ENCODE data around the gene TOPAZ1. TPM values are rescaled to one million over a fixed set of nuclear protein-coding genes. Genes with fewer than 3 reads are reported as not detected.
A peak's percentile ranks its signal among the peaks of the same experiment; 100 is the strongest.
"Not testable (repeated sequence)": the region's sequence is repeated elsewhere in the genome, so short reads cannot be mapped to it uniquely, and the experiment has no call there.

The TOPAZ1 gene
- total and polyA plus RNA-seq, 7 donors: not detected

DNA sequence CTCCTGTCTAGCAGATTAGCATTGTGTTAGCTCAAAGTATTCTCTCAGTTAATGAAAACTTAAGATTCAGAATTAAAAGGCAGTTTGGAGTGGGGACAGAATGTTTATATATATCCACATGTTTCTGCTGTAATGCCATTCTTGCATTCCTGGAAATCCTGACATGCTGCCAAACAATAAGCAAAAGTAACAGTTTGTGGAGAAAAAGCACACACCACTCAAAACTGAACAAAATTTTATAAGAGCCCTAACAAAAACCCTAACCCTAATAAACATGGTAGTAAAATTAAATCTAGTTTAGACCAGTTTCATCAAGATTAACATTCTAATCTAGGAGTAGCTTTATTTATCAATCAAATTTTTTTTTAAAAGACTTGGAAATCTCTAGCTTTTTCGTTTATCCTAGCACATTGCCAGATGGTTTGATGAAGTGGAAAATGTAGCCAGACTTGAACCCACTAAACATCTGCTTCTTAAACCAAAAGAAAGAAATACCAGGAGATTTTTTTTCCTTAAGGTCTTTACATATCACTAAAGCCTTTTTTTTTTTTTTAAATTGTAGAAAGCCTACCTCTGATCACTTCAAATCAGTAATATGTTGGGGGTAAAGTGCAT is 100.6 kb downstream of the TOPAZ1 start:
- H3K36me3 ChIP-seq: no peaks in the 10 kb centered on the region
- H3K9me3 ChIP-seq: no peaks in the 10 kb centered on the region
- TF ChIP-seq CTCF (IDR thresholded peaks at IDR 0.05): no peak
- TF ChIP-seq EP300 (IDR thresholded peaks at IDR 0.05): no peak
- TF ChIP-seq POLR2AphosphoS5 (IDR thresholded peaks at IDR 0.05): no peak
- no peak for TF ChIP-seq POLR2A (IDR thresholded peaks at IDR 0.05)
- 66 to 89% methylated on average over 1 of the region's 1 CpG for WGBS, 2 donors
- H3K27ac ChIP-seq: peak overlapping the region in 3 of 4 donors; percentile 67 to 97 (median 96)
- no peak for DNase-seq
- intact Hi-C loops (cut with DNase I): no loop called here
- no peaks in the 10 kb centered on the region for H3K27me3 ChIP-seq
- peaks cover 0 to 48% (median 38%) of the 10 kb centered on the region in 4 donors for H3K4me1 ChIP-seq
- H3K4me3 ChIP-seq: no peak overlapping the region

DNA sequence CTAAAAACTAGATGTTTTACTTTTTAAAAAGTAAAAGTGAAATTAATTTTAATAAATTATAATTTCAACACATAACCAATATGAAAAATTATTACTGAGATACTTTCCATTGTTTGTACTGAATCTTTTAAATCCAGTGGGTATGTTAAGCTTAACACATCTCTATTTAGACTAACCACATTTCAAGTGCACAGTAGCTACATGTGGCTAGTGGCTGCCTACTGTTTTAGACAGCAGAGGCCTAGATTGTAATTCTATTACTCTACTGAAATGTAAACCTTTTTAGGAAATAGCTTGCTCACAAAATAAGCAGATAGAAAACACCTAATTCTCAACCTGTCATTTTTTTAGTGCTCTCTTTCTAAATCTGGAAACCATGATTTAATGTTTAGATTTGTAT is 101.7 kb downstream of the TOPAZ1 start:
- Histone ChIP-seq H3K9me3 (no peaks in the 10 kb centered on the region), H3K36me3 (no peaks in the 10 kb centered on the region), H3K27me3 (no peaks in the 10 kb centered on the region), H3K27ac (peak overlapping the region in 1 of 4 donors; percentile 96), H3K4me1 (peaks cover 0 to 44% (median 34%) of the 10 kb centered on the region in 4 donors), H3K4me3 (no peak overlapping the region)
- intact Hi-C loops (cut with DNase I): no loop called here
- TF ChIP-seq POLR2A (IDR thresholded peaks at IDR 0.05): no peak
- TF ChIP-seq EP300 (IDR thresholded peaks at IDR 0.05): no peak
- no peak for TF ChIP-seq CTCF (IDR thresholded peaks at IDR 0.05)
- TF ChIP-seq POLR2AphosphoS5 (IDR thresholded peaks at IDR 0.05): no peak
- DNase-seq: no peak

DNA sequence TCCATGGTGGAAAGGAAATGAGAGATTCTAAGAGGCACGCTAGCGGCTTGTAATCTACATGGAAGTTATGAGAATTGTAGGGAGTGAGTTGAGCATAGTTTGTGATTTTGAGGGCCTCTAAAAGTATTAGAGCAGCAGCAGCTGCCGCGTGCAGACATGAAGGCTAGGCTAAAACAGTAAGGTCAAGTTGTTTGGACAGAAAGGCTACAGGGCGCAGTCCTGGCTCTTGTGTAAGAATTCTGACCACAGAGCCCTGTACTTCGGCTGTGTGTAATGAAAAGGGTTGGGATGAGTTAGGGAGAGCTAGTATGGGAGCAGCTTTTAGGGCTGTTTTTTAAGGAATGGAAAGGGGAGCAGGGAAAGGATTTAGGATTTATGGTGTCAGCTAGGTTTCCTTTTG is 104.9 kb downstream of the TOPAZ1 start:
- H3K4me1 ChIP-seq: peaks cover 0 to 30% (median 17%) of the 10 kb centered on the region in 4 donors
- H3K9me3 ChIP-seq; H3K27me3 ChIP-seq; H3K27ac ChIP-seq; DNase-seq; H3K36me3 ChIP-seq; H3K4me3 ChIP-seq; intact Hi-C loops (cut with DNase I): not testable (repeated sequence)
- WGBS, 2 donors: 76 to 88% methylated on average over 6 of the region's 6 CpGs

GRCh38 chr3:44348993-44349392 is 107.3 kb downstream of the TOPAZ1 start:
- H3K4me3 ChIP-seq: no peak overlapping the region
- H3K9me3 ChIP-seq: no peaks in the 10 kb centered on the region
- no peak for TF ChIP-seq EP300 (IDR thresholded peaks at IDR 0.05)
- no peak for TF ChIP-seq POLR2A (IDR thresholded peaks at IDR 0.05)
- no peak for TF ChIP-seq CTCF (IDR thresholded peaks at IDR 0.05)
- no peak for TF ChIP-seq POLR2AphosphoS5 (IDR thresholded peaks at IDR 0.05)
- peaks cover 0 to 18% (median 2%) of the 10 kb centered on the region in 4 donors for H3K4me1 ChIP-seq
- H3K27me3 ChIP-seq: no peaks in the 10 kb centered on the region
- DNase-seq: no peak
- 91 to 94% methylated on average over 6 of the region's 6 CpGs for WGBS, 2 donors
- intact Hi-C loops (cut with DNase I): no loop called here
- H3K36me3 ChIP-seq: no peaks in the 10 kb centered on the region
- no peak overlapping the region for H3K27ac ChIP-seq

- Histone ChIP-seq H3K4me3 (no peak overlapping the region), H3K27ac (no peak overlapping the region), H3K4me1 (peaks cover 0 to 18% (median 14%) of the 10 kb centered on the region in 4 donors), H3K36me3 (peaks cover 0 to 9% (median 0%) of the 10 kb centered on the region in 4 donors), H3K27me3 (no peaks in the 10 kb centered on the region), H3K9me3 (no peaks in the 10 kb centered on the region)
- no peak for TF ChIP-seq POLR2AphosphoS5 (IDR thresholded peaks at IDR 0.05)
- TF ChIP-seq CTCF (IDR thresholded peaks at IDR 0.05): no peak
- no peak for TF ChIP-seq EP300 (IDR thresholded peaks at IDR 0.05)
- no peak for TF ChIP-seq POLR2A (IDR thresholded peaks at IDR 0.05)
- intact Hi-C loops (cut with DNase I): no loop called here
- DNase-seq: no peak
- 92 to 97% methylated on average over 1 of the region's 1 CpG for WGBS, 2 donors
These were observed 111.8 kb downstream of the TOPAZ1 start for GRCh38 chr3:44353355-44353924.
